Hepatocyte (in vitro differentiated cells): ENCODE measurements around the gene DMWD.

Experiments
- EZH2 ChIP-seq: fragments of 200-600 bp; sonication (generic); IDR thresholded peaks from 2 replicates; pipeline ENCODE4 v1.6.1; 2016; ENCODE audit warnings: antibody characterized with exemption, mild to moderate bottlenecking, borderline replicate concordance
- TF ChIP-seq, protein P1 (sequence below): fragments of 200-600 bp; sonication (generic); IDR thresholded peaks from 2 replicates; pipeline ENCODE4 v1.5.1; 2016; ENCODE audit warnings: antibody characterized with exemption, mild to moderate bottlenecking; ENCODE audit not compliant: poor library complexity

- TF ChIP-seq, protein P1, sequence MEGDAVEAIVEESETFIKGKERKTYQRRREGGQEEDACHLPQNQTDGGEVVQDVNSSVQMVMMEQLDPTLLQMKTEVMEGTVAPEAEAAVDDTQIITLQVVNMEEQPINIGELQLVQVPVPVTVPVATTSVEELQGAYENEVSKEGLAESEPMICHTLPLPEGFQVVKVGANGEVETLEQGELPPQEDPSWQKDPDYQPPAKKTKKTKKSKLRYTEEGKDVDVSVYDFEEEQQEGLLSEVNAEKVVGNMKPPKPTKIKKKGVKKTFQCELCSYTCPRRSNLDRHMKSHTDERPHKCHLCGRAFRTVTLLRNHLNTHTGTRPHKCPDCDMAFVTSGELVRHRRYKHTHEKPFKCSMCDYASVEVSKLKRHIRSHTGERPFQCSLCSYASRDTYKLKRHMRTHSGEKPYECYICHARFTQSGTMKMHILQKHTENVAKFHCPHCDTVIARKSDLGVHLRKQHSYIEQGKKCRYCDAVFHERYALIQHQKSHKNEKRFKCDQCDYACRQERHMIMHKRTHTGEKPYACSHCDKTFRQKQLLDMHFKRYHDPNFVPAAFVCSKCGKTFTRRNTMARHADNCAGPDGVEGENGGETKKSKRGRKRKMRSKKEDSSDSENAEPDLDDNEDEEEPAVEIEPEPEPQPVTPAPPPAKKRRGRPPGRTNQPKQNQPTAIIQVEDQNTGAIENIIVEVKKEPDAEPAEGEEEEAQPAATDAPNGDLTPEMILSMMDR: no peak
- no peak for TF ChIP-seq EZH2
These were observed 7.5 kb upstream of the DMWD start for GRCh38 chr19:45800070-45800553.
